Measurements from ENCODE around the gene FLT1.

FLT1 gene

DNA sequence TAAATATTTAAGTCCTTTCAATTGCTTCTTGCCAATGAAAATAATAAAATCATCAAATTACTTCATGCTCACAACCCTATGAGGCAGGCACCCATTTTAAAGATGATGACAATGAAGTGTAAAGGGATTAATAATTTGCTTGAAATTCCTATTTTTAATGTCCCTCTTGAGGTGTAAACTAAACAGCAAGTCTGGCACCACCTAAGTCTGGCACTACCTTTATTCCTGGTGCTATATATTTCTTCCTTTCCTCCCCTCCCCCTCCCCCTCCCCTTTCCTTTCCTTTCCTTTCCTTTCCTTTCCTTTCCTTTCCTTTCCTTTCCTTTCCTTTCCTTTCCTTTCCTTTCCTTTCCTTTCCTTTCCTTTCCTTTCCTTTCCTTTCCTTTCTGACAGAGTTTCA lies 42.2 kb downstream of the FLT1 start:
- DNase-seq: no peak

- DNase-seq: no peak
These were observed 43.3 kb downstream of the FLT1 start for GRCh38 chr13:28451482-28452217.

GRCh38 chr13:28449826-28450773 lies 44.8 kb downstream of the FLT1 start:
- no peak for DNase-seq

- DNase-seq: no peak
These were observed 46.1 kb downstream of the FLT1 start for GRCh38 chr13:28448651-28449358.

GRCh38 chr13:28447989-28448388 lies 46.9 kb downstream of the FLT1 start:
- no peak for DNase-seq

GRCh38 chr13:28447206-28447605 lies 47.7 kb downstream of the FLT1 start:
- no peak for DNase-seq

DNA sequence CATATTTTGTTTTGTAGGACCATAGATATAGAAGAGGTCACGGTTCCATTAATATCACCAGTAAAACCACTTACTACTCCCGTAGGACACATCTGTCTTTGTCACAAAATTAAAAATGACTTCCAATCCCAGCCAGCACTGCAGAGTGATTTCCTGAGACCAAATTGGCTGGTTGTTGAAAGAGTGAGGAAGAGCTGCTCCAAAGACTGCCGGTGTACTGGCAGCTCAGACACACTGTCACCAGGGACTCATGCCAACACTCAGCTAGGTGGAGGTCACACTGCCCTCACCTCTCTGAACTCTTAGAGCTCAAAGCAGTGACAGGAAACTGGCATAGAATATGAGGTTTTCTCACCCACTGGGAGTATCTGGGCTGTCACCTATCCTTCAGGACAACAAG lies 52.1 kb downstream of the FLT1 start:
- DNase-seq: no peak

DNA sequence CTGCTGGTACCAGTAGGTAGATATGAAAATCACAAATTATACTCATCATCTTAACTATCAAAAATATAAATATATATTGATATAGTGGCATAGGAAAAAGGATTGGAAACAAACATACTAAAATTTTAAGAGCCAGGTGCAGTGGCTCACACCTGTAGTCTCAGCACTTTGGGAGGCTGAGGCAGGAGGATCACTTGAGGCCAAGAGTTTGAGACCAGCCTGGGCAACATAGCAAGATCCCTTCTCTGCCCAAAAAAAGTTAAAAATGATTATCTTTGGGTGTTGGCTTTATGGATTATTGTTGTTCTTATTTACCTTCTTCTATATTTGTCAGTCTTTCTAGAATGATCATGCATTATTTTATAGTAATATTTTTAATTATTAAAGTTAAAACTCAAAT lies 53.4 kb downstream of the FLT1 start:
- no peak for DNase-seq

- DNase-seq: no peak
These were observed 54.0 kb downstream of the FLT1 start for GRCh38 chr13:28440774-28441504.

DNA sequence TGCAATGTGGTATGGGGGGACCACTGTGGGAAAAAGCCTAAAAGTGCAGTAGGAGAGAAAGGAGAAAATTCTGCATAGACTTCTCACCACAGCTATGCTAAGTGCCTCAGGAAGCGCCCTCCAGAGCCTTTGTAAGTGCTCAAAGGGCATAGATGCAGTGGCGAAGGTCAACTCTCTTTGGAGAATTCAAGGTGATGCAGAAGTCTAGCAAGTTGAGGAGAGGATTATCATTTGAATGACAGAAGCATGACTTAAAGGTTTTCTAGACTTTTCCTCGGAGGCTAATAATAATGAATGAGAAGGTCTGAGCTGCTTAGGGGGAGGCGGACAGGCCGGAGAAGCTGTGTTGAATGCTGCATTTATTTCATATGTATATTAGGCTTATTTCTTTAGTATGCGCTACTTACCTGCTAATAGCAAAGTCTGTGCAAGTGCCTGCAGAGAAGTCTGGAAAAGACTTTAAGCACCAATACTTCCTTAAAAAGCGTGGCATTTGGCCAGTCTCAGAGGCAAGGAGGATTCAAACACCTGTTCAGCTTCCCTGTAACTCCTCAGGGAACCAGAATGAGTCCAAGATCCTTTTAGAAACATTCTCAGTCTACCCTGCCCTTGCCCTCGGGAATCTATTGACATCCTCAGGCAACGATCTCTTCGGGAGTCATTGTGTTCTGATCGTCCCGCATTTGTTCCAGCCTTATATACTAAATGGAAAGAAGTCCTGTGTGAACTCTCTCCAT lies 56.2 kb downstream of the FLT1 start:
- DNase-seq: no peak

DNA sequence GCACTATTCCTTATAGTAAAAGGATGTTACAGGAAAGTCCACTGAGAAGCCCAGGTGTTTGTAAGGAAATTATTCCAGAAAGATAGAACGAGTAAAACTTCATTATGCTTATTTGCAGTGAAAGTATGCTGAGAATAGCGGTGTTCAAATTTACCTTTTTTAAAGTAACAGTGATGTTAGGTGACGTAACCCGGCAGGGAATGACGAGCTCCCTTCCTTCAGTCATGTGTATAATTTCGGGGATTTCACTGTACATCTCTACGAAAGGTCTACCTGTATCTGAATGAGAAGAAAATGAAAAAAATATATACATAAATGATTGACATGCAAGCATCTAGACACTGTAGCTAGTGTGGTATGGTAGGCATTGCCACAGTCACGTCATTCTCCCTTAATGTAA lies 56.9 kb downstream of the FLT1 start:
- DNase-seq: no peak

GRCh38 chr13:28435917-28436316 lies 59.0 kb downstream of the FLT1 start:
- DNase-seq: no peak

DNA sequence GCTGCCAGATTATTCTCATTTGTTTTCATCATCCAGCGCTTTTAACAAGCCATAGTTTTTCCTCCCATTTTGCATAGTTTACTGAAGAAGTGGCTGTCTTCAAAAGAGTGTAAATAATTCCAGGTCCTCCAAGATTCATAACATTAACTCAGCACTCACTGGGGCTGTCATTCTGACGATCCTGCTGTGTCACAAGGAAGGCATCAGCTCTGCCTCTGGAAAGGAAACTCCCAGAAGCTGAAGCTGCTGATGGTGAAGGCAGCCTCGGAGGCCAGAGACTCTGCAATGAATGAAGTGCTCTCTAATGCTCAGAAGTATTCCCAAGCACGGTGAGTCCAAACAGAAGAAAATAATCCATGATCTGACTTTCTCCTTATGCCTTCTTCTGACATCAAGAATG lies 60.0 kb downstream of the FLT1 start:
- no peak for DNase-seq

GRCh38 chr13:28432816-28433560 lies 61.9 kb downstream of the FLT1 start:
- no peak for DNase-seq

- DNase-seq: no peak
These were observed 65.1 kb downstream of the FLT1 start for GRCh38 chr13:28429685-28430290.

- DNase-seq: no peak
These were observed 65.8 kb downstream of the FLT1 start for GRCh38 chr13:28429096-28429495.

DNA sequence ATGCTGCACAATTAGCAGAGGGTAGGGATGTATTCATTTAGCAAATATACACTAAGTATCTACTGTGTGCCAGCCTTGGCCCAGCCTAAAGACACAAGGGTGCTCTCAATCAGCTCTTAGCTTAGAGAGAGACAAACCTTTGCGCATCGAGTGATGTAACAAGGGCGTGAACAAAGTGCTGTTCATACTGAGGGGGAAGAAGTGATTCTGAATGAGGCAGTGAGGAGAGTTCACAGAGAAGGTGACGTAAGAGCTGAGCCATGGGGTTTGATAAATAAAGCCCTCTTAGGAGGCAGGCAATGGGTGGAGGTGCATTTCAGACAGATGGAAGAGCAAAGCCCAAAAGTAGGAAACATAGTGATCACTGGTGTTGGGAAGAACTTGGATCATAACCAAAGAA lies 68.5 kb downstream of the FLT1 start:
- no peak for DNase-seq

- no peak for DNase-seq
These were observed 69.1 kb downstream of the FLT1 start for GRCh38 chr13:28425793-28426192.

DNA sequence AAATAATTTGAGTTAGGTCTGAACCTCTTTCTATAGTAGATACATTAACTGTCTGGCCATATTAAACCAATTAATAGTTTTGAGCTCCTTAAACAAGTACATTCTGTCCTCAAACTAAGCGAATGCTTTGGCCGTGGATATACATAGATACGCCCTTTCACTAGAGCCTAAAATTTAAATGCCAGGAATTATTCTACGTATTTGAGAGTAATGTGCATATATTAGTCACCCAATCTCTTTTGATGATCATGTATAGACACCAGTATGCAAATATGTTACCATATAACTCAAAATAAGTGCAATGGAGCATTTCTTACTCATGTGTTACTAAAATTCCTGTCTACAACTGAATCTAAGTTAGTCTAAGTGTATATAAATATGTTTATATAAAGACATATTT lies 70.4 kb downstream of the FLT1 start:
- no peak for DNase-seq

DNA sequence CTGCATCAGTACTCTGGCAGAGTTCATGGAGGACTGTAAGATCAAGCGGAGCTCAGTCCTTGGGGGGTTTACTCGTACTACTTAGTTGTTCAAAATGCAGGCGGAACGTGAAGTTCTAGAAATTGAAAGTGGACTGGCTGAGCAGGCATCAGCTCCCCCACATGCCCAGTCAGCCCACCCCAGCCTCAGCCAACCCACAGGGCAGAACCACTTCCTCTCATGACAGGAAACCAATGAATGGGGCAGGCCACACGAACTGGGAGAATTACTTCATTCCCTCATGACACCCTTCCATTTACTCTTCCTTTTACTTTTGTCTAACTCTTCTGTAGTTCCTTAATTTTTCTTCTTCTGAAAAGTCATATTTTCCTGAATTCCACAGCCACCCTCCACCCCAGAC lies 71.9 kb downstream of the FLT1 start:
- DNase-seq: no peak
